Body of pancreas (tissue), 4 donors: ENCODE data around the gene DERL3.

Source experiments
- CTCF ChIP-seq, 7 experiments: fragments of 450-650 bp in 4 of 7; fragments of 200-600 bp in 3 of 7; sonication (generic) in 3 of 7; IDR thresholded peaks; one replicate each; pipeline ENCODE4 v1.5.1; 2016 to 2019; ENCODE audit warnings: antibody characterized with exemption in 7 of 7
- POLR2A ChIP-seq, 3 donors: fragments of 450-650 bp; IDR thresholded peaks; one replicate each; pipeline ENCODE4 v1.6.1; 2016; ENCODE audit warnings: antibody characterized with exemption in 3 of 3, mild to moderate bottlenecking in 2 of 3

GRCh38 chr22:23829845-23830372, 8.9 kb downstream of the DERL3 start:
- no peak for TF ChIP-seq CTCF (IDR thresholded peaks at IDR 0.05)
- no peak for TF ChIP-seq POLR2A (IDR thresholded peaks at IDR 0.05)
